ENCODE results near the gene SLC16A11. TPM values are rescaled to one million over a fixed set of nuclear protein-coding genes. Genes with fewer than 3 reads are reported as not detected.

The SLC16A11 gene
- total RNA-seq, 1 experiment from 2014 or later, result not detected

DNA sequence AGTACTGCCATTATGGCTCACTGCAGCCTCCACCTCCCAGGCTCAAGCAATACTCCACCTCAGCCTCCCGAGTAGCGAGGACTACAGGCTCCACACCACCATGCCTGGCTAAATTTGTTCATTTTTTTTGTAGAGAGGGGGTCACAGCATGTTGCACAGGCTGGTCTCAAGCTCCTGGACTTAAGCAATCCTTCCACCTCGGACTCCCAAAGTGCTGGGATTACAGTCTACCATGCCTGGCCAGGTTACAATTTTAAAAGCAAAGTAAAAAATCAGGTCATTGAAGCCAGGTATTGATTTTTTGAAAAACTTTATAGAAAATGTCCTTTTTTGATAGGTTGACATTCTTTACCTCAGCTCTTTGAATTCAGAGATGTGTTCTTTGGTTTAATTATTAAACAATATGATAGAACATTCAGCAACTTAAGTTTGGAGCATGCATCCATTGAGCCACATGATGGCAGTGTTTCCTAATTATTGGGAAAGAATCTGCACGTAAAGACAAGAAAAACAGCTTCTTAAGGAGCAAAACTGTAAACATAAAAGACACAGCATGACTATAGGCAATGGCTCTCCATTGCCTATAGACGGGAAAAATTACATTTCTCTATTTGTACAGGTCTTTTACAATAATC is 1.7 kb upstream of the SLC16A11 start:
- Mint-ChIP-seq H3K27me3 (ENCODE audit: unreplicated experiment) (no peaks in the 10 kb centered on the region), H3K36me3 (ENCODE audit: insufficient read depth, unreplicated experiment) (peaks cover 39% of the 10 kb centered on the region), H3K27ac (ENCODE audit: unreplicated experiment) (peak overlapping the region; percentile 99), H3K9me3 (ENCODE audit: low read depth, unreplicated experiment) (no peaks in the 10 kb centered on the region), H3K4me1 (ENCODE audit: low read depth, unreplicated experiment) (peaks cover 31% of the 10 kb centered on the region), H3K4me3 (ENCODE audit: low read depth, unreplicated experiment) (peak overlapping the region; percentile 80)
- CTCF ChIA-PET, result interaction anchor here (0.9 to 2.1 kb wide), 14 partner anchors 10 to 284 kb away, joined by 3 to 23 read pairs (median 4); partner anchors contain the start of genes ACADVL, DLG4, DVL2 and GABARAP
- intact Hi-C loops (cut with micrococcal nuclease; ENCODE audit: unreplicated experiment), result loop anchor here (2.0 to 5.0 kb wide), 2 partner anchors 119 to 302 kb away; no protein-coding TSS in a partner anchor
- peak; percentile 45 for DNase-seq
- no TSS peak for BruUV-seq (replicated peaks)
- TF ChIP-seq, protein P1, sequence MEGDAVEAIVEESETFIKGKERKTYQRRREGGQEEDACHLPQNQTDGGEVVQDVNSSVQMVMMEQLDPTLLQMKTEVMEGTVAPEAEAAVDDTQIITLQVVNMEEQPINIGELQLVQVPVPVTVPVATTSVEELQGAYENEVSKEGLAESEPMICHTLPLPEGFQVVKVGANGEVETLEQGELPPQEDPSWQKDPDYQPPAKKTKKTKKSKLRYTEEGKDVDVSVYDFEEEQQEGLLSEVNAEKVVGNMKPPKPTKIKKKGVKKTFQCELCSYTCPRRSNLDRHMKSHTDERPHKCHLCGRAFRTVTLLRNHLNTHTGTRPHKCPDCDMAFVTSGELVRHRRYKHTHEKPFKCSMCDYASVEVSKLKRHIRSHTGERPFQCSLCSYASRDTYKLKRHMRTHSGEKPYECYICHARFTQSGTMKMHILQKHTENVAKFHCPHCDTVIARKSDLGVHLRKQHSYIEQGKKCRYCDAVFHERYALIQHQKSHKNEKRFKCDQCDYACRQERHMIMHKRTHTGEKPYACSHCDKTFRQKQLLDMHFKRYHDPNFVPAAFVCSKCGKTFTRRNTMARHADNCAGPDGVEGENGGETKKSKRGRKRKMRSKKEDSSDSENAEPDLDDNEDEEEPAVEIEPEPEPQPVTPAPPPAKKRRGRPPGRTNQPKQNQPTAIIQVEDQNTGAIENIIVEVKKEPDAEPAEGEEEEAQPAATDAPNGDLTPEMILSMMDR (IDR thresholded peaks at IDR 0.05; ENCODE audit: unreplicated experiment), result peak; percentile 44

GRCh38 chr17:7043182-7043496 is 753 bp downstream of the SLC16A11 start:
- peaks cover 22% of the 10 kb centered on the region for H3K4me1 Mint-ChIP-seq (ENCODE audit: low read depth, unreplicated experiment)
- H3K4me3 Mint-ChIP-seq (ENCODE audit: low read depth, unreplicated experiment), result peak overlapping the region; percentile 32
- H3K36me3 Mint-ChIP-seq (ENCODE audit: insufficient read depth, unreplicated experiment), result peaks cover 34% of the 10 kb centered on the region
- BruUV-seq (replicated peaks), result no TSS peak
- DNase-seq, result no peak
- intact Hi-C loops (cut with micrococcal nuclease; ENCODE audit: unreplicated experiment), result no loop called here
- no peaks in the 10 kb centered on the region for H3K9me3 Mint-ChIP-seq (ENCODE audit: low read depth, unreplicated experiment)
- CTCF ChIA-PET, result no interaction called here
- no peak overlapping the region for H3K27ac Mint-ChIP-seq (ENCODE audit: unreplicated experiment)
- TF ChIP-seq, protein P1 (IDR thresholded peaks at IDR 0.05; ENCODE audit: unreplicated experiment), result no peak
- H3K27me3 Mint-ChIP-seq (ENCODE audit: unreplicated experiment), result no peaks in the 10 kb centered on the region

- peaks cover 24% of the 10 kb centered on the region for H3K4me1 Mint-ChIP-seq (ENCODE audit: low read depth, unreplicated experiment)
- H3K27me3 Mint-ChIP-seq (ENCODE audit: unreplicated experiment), result no peaks in the 10 kb centered on the region
- H3K27ac Mint-ChIP-seq (ENCODE audit: unreplicated experiment), result no peak overlapping the region
- intact Hi-C loops (cut with micrococcal nuclease; ENCODE audit: unreplicated experiment), result no loop called here
- H3K4me3 Mint-ChIP-seq (ENCODE audit: low read depth, unreplicated experiment), result peak overlapping the region; percentile 32
- TF ChIP-seq, protein P1 (IDR thresholded peaks at IDR 0.05; ENCODE audit: unreplicated experiment), result no peak
- H3K36me3 Mint-ChIP-seq (ENCODE audit: insufficient read depth, unreplicated experiment), result peaks cover 34% of the 10 kb centered on the region
- DNase-seq, result no peak
- CTCF ChIA-PET, result no interaction called here
- BruUV-seq (replicated peaks), result no TSS peak
- H3K9me3 Mint-ChIP-seq (ENCODE audit: low read depth, unreplicated experiment), result no peaks in the 10 kb centered on the region
These were observed 1.3 kb downstream of the SLC16A11 start for GRCh38 chr17:7042501-7043181.

GRCh38 chr17:7041607-7042500 is 2.0 kb downstream of the SLC16A11 start:
- intact Hi-C loops (cut with micrococcal nuclease; ENCODE audit: unreplicated experiment), result no loop called here
- CTCF ChIA-PET, result no interaction called here
- no TSS peak for BruUV-seq (replicated peaks)
- TF ChIP-seq, protein P1 (IDR thresholded peaks at IDR 0.05; ENCODE audit: unreplicated experiment), result no peak
- Mint-ChIP-seq H3K36me3 (ENCODE audit: insufficient read depth, unreplicated experiment) (peaks cover 32% of the 10 kb centered on the region), H3K4me3 (ENCODE audit: low read depth, unreplicated experiment) (peak overlapping the region; percentile 32), H3K27me3 (ENCODE audit: unreplicated experiment) (no peaks in the 10 kb centered on the region), H3K4me1 (ENCODE audit: low read depth, unreplicated experiment) (peaks cover 21% of the 10 kb centered on the region), H3K9me3 (ENCODE audit: low read depth, unreplicated experiment) (no peaks in the 10 kb centered on the region), H3K27ac (ENCODE audit: unreplicated experiment) (peak overlapping the region; percentile 44)
- DNase-seq, result no peak

Measured in Calu3 (cell line).